GM21447 (cell line): Measurements from ENCODE around the gene GIMAP8.
A peak's percentile ranks its signal among the peaks of the same experiment; 100 is the strongest.

Experiments used
- ATAC-seq: cut with Tn5 transposase; IDR thresholded peaks from one replicate; pipeline ENCODE4 v1.9.1; 2021; ENCODE audit not compliant: unreplicated experiment

GIMAP8 gene

DNA sequence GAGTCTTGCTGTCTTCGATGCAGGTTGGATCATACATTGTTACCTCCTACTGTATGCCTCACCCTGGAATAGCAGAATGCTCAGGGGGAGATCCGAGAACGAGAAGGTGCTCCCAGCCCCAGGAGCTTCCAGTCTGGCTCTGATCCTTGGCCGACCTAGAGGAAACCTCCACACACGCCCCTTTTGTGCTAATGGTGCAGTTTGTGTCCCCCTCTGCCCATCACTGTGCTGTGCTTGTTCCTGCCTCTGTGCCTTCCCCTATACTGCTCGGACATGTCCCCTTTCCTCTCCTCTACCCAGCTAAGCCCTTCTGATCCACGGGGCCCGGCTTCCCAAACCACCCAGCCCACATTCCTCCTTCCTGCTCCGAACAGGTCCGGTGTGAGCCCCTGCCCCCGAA lies 38.8 kb upstream of the GIMAP8 start:
- ATAC-seq: no peak

DNA sequence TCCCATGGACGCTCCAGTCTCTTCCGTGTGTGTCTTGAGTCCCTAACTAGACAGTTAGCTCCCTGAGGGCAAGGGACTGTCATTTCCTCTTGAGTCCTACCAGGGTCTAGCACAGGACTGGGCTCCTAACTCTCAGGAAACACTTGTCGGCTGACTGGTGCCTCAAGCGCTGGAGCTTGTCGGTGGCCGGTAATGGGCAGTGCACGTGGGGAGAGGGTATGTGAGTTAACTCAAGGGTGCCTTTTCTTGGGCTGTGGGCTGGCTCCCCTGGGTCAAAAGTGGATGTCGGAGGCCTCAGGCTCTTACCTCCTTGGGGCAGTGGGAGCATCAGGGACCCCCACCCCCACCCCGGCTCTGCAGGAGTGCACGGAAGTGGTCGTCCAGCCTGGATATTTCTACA lies 38.4 kb upstream of the GIMAP8 start:
- no peak for ATAC-seq

DNA sequence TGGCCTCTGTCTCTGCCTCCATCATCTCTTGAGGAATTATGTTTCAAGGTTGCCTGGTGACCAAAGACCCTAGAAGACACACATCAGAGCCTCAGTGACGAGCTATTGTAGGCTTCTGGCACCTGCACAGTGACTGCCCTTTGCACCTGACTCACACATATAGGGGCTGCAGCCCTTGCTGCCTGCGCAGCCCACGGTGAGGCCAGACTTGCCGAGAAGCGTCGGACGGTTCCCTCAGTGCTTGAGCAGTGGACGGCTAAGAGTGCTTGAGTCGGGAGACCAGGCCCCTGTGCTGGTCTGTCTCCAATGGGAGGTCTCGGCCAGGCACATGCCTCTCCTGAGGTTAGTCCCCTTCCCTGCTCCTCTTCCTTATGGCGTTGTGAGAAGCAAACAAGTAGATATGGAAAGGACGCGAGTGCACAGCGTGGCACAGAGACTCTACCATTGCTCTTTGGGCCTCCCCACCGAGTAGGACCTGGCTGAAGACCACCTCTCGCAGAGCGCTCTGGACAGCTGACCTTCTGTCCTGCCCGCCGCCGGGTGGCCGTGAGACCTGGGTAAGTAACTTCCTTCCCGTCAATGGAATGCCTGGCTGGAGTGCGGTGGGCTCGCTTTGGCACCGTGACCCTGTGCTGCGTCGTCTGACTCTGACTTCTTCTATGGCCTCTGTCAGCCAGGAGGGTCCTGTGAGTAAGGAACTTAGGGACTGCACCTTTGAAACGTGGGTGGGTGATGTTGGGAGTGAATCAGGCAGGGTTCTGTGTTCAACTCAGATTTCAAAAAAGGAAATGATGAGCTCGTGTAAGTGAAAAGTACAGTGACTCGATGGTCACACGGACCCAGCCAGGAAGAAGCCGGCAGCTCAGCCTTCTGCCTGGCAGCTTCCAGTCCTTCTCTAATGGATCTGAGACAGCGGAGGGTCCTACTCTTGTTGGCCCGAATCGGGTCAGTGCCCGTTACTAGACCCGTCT lies 37.6 kb upstream of the GIMAP8 start:
- no peak for ATAC-seq

DNA sequence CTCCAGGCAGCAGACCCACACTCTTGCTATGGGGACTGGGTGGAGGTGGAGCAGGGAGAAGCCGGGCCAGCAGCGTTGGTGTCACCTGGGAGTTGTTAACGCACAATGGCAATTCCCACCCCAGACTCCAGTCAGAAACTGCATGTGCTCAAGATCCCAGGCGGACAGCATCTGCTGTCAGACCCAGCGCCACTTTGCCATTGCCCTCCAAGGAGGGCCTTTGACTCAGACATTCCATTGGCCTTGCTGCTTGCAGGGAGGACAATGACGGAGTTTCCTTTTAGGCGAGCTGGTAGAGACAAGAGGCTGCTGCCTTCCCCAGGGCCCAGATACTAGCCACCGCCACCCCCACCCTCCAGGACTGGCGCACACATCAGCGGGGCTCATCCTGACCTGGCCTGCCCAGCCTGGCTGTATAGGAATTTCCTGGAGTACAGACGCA lies 36.8 kb upstream of the GIMAP8 start:
- no peak for ATAC-seq

DNA sequence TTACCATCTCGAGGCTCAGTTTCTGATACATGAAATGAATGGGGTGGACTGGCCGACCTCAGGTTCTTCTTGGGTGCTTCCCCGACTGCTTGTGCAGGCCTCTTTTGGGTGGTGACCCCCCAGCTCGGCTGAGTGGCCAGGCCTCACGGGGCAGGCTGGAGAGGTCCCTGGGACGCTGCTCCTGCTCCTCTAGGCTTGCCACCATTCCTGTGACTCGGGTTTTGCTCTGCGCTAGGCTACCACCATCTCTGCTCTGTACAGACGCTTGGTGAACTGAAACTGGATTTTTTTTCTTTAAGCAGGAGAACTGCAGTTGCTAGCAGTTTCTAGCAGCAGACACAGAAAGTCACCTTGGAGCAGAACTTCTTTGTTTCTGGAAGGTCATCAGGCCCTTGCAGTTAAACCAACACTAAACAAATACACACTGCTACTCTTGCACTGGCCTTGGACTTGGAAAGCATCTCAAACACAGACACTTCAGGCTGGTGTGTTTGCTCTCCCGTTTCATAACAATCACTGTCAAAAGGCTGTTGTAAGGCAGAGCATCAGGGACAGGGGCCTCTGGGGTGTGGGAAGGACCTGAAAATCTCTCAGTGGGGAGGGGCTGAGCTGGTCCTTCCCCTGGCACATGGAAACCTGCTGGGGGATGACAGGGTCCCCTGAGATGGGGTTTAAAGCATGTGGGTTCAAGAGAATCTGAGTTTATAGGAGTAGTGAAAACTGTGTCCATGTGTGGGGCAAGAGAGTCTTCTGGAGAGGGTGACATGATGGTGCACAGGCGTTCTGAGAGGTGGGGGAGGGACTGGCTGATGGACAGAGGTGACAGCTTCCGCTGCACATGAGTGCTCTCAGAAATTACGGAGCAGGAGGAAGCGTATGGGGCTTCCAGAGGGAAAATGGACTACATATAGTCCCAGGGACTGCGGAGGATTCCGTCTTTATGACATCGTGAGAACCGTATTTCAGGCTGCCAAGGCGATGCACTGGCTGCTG lies 35.0 kb upstream of the GIMAP8 start:
- ATAC-seq: no peak

- ATAC-seq: no peak
Observed at GRCh38 chr7:150417239-150417638, 33.2 kb upstream of the GIMAP8 start.

DNA sequence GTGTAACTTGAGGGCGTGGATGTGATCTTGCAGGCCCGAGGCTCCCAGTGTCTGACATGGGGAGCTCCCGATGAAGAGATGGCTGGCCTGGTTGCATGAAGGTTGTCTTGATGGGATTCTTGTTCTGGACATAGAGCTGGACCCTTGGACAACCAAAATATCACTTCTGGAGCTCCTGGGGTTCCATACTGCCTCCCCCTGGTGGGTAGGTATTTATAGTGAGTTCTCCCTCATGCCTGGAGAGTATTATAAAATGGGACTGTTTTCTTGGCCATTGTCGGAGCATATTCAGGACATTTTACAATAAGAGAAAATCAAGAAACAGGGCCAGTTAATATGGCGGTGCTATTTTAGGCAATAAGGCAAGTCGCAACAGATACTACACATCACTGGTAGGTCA lies 32.6 kb upstream of the GIMAP8 start:
- ATAC-seq: no peak

DNA sequence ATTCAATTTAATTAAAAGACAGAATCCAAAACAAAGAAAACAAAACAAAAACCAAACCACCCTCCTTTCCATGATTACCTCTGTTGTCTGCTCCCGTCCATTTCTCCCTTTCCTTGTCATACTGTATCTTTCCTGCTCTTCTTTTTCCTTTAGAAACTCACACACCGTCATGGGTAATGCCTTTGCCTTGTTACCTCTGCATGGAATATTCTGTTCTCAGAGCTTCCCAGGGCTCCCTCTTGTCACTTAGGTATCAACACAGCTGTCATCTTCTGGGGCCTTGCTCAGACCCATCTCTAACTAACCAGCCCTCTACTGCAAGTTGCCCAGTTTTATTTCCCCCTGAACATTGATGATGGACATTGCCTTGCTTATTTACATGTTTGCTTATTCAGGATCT lies 30.2 kb upstream of the GIMAP8 start:
- ATAC-seq: no peak

- ATAC-seq: peak; percentile 99
Observed at GRCh38 chr7:150420987-150421674, 29.3 kb upstream of the GIMAP8 start.

GRCh38 chr7:150421831-150422230 lies 28.6 kb upstream of the GIMAP8 start:
- ATAC-seq: no peak

GRCh38 chr7:150425670-150426069 lies 24.8 kb upstream of the GIMAP8 start:
- no peak for ATAC-seq

- peak; percentile 50 for ATAC-seq
Observed at GRCh38 chr7:150428671-150429451, 21.6 kb upstream of the GIMAP8 start.

DNA sequence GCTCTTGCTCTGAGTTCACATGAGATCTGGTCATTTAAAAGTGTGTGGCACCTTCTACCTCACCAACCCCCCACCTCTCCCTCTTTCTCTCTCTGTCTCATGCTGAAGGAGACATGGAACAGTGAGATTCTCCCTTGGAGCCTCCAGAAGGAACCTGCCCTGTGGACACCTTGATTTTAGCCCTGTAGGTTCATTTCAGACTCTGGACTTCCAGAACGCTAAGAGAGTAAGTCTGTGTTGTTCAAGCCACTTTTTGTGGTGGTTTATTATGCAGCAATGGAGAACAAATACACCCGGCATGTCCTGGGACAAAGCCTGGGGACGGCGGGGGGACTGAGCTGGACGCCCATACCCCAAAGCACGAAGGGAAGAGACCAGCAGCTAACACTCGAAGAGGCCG lies 20.7 kb upstream of the GIMAP8 start:
- no peak for ATAC-seq

- no peak for ATAC-seq
Observed at GRCh38 chr7:150430465-150431085, 19.9 kb upstream of the GIMAP8 start.

DNA sequence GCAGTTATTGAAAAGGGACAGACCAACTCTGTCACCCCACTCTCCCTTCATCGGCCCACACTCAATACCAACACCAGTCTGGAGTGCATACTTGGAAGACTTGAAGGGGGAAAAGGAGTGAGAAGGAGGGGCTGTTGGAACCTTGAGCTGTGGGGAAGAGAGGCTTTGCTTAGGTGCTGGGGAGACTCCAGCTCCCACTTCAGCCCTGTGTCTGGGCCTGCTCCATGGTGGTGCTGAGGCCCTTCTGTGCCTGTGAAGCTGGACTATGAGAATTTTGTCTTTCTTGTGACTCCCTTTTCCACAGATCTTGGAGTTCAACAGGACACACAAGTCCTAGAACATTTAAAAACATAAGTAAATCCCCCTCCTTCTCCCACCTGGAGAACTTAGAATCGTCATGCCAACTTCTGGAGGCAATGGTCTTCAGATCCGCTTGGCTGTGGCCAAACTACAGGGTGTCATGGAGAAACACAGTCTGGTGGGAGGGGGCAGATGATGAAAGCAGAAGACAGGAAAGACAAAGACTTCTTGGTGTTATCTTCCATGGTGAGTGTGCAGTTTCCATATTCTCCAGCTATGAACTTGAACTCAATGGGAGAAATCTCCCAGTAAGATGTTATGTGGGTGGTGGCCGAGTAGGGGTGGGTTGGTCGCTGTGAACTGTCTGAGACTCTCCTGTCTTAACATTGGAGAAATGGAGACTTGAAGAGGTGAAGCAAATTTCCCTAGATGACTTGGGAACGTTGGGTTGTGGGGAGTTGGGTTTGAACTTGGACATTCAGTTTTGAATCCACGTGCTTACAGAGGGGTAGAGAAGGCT lies 18.4 kb upstream of the GIMAP8 start:
- ATAC-seq: no peak

- peak; percentile 27 for ATAC-seq
Observed at GRCh38 chr7:150432915-150433892, 17.2 kb upstream of the GIMAP8 start.

- no peak for ATAC-seq
Observed at GRCh38 chr7:150434240-150434639, 16.2 kb upstream of the GIMAP8 start.

- no peak for ATAC-seq
Observed at GRCh38 chr7:150435047-150435389, 15.4 kb upstream of the GIMAP8 start.
